AG04449 (cell line): ENCODE measurements around the gene DHCR24.

Experiments used
- CTCF ChIA-PET: fragments of 350-600 bp; formaldehyde crosslinking; extraction: SDS; loops from one replicate; lab custom pipeline; 2021; ENCODE audit warnings: antibody characterized with exemption; lab: Yijun Ruan, JAX
- POLR2A ChIA-PET: fragments of 400-600, 350-600 bp; formaldehyde crosslinking; extraction: SDS; loops from one replicate; lab custom pipeline; 2020; ENCODE audit warnings: antibody characterized with exemption, inconsistent platforms; lab: Yijun Ruan, JAX
- DNase-seq: peaks from one replicate; pipeline ENCODE4 v3.0.0-alpha.2; 2010; ENCODE audit warnings: low read depth, low spot score
- H3K4me3 ChIP-seq: 2 replicates; pipeline ENCODE4 v1.5.1; 2011; ENCODE audit warnings: low read depth, mild to moderate bottlenecking, control low read depth, low read length
- CTCF ChIP-seq: IDR thresholded peaks from one replicate; pipeline ENCODE4 v1.5.1; 2011; ENCODE audit warnings: mild to moderate bottlenecking, moderate library complexity, low read length, control low read depth, inconsistent platforms; ENCODE audit not compliant: insufficient read depth; ENCODE audit errors: missing control alignments

The DHCR24 gene

DNA sequence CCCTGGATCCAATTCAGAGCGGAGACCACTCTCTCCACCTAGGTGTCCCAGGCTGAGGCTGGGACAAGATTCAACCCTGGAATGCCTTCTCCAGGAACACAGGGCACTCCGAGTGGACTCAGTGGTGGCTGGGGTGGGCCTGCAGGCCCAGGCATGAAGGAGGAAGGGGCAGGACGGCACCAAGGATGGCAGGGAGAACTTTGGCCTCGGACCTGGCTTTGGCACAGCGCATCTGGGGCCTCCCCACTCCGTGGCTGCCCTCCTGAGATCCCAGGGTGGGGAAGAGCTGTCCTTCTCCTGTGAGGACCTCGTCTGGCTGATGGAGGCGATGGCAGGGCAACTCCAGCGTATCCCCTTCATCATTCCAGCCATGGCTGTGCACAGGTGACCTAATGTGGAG, 35.6 kb downstream of the DHCR24 start:
- ChIA-PET POLR2A (no interaction called here), CTCF (interaction anchor here (1.1 kb wide), 1 partner anchor 15 kb away, joined by 3 read pairs; no protein-coding TSS in a partner anchor)
- TF ChIP-seq CTCF: no peak
- H3K4me3 ChIP-seq: no peak overlapping the region
- no peak for DNase-seq

DNA sequence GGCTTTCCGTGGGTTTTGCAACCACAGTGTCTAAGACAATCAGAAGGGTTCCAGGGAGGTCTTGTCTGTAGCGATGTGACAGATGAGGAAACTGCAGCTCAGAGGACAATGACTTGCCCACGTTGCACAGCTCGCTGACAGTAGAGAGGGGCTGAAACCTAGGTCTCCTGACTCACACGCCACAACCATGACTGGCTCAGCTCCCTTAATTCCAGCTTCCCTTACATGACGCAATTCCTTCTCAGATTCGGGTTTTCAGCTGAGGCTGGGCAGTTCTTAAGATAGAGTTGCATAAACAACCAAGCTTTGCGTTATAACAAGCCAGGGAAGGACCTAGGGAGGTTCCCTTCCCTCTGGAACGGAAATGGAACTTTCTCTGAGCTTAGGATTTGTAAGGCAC, 36.3 kb downstream of the DHCR24 start:
- POLR2A ChIA-PET: no interaction called here
- peak; percentile 57 for DNase-seq
- CTCF ChIA-PET: interaction anchor here (1.1 kb wide), 2 partner anchors 15 to 94 kb away, joined by 3 read pairs; no protein-coding TSS in a partner anchor
- TF ChIP-seq CTCF: no peak
- H3K4me3 ChIP-seq: no peak overlapping the region

GRCh38 chr1:54850069-54850730, 36.8 kb downstream of the DHCR24 start:
- DNase-seq: no peak
- no peak overlapping the region for H3K4me3 ChIP-seq
- CTCF ChIA-PET: interaction anchor here (1.1 kb wide), 2 partner anchors 16 to 95 kb away, joined by 3 read pairs; no protein-coding TSS in a partner anchor
- no peak for TF ChIP-seq CTCF
- POLR2A ChIA-PET: no interaction called here

GRCh38 chr1:54849219-54850068, 37.6 kb downstream of the DHCR24 start:
- no peak for TF ChIP-seq CTCF
- ChIA-PET CTCF (interaction anchor here (1.1 kb wide), 1 partner anchor 95 kb away, joined by 3 read pairs; no protein-coding TSS in a partner anchor), POLR2A (no interaction called here)
- no peak for DNase-seq
- no peak overlapping the region for H3K4me3 ChIP-seq

DNA sequence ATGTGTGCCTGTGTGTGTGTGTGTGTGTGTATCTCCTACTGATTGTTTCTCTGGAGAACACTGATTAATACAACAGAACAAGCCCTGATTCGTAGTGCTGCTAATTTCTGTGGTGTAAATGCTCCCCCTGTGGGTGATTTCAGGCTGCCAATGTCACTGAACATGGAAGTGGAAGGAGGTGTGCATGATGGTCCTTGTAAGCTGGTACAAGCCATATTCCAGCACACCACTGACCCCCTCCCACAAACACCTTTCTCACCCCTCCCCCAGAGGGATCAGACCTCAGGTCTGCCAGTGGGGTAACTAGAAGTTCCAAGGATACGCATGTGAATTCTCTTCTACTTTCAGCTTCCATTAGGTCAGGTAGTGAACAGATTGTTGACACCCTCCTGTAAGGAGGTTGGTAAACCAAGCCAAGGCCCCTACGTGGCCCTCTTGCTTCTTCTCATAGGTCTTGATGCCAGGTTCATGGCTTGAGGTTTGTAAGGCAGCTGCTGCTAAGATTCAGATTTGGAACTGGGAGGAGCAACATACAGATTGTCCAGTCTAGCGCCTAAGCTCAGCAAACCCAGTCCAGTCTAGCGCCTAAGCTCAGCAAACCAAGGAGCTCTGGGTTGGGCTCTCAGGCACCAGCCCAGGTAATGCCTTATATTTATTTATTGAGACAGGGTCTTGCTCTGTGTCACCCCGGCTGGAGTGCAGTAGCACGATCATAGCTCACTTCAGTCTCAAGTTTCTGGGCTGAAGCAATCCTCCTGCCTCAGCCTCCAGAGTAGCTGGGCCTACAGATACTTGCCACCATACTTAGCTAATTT, 38.7 kb downstream of the DHCR24 start:
- ChIA-PET POLR2A (no interaction called here), CTCF (interaction anchor here (1.4 kb wide), 1 partner anchor 9 kb away, joined by 3 read pairs; no protein-coding TSS in a partner anchor)
- DNase-seq: no peak
- no peak overlapping the region for H3K4me3 ChIP-seq
- no peak for TF ChIP-seq CTCF
